GM12864 (cell line): Measurements from ENCODE around the gene MMP2.

Source experiments
- DNase-seq: peaks from one replicate; pipeline ENCODE4 v3.0.0-alpha.2; 2011; ENCODE audit warnings: low read depth
- H3K4me3 ChIP-seq: 2 replicates; pipeline ENCODE4 v1.5.1; 2011; ENCODE audit warnings: mild to moderate bottlenecking, low read depth, low read length, control low read depth
- TF ChIP-seq, protein P1 (sequence below): IDR thresholded peaks from 2 replicates; pipeline ENCODE4 v1.5.1; 2011; ENCODE audit warnings: low read depth, mild to moderate bottlenecking, moderate library complexity, low read length, control low read depth, inconsistent platforms; ENCODE audit errors: missing control alignments

Gene MMP2

DNA sequence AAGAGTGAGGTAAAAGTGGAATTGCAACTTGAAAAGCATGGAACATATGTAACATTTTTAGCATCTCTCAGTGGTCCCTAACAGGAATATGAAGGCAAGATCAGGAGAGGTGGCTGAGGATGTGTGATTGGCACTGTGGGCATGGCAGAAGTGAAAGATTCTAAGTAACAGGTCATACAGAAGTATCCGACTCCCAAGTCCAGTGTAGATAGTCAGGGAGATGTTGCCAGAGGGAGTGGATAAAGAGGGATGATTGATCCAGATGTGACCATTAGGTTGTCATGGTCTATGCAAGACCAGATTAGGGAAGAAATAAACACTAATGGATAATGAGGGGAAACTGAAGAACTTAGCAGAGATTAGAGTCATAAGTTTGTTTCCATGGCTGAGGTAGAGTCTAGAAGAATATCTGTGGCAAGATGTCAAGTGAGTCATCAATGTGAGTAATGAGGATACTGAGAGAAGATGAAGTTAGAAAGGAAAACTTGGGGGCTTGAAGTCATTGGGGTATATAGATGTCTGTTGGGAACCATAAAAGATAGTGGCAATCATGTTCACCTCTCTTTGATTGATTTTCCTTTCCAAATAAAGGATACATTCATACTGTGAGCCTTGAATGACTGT is 63.6 kb downstream of the MMP2 start:
- TF ChIP-seq, protein P1, sequence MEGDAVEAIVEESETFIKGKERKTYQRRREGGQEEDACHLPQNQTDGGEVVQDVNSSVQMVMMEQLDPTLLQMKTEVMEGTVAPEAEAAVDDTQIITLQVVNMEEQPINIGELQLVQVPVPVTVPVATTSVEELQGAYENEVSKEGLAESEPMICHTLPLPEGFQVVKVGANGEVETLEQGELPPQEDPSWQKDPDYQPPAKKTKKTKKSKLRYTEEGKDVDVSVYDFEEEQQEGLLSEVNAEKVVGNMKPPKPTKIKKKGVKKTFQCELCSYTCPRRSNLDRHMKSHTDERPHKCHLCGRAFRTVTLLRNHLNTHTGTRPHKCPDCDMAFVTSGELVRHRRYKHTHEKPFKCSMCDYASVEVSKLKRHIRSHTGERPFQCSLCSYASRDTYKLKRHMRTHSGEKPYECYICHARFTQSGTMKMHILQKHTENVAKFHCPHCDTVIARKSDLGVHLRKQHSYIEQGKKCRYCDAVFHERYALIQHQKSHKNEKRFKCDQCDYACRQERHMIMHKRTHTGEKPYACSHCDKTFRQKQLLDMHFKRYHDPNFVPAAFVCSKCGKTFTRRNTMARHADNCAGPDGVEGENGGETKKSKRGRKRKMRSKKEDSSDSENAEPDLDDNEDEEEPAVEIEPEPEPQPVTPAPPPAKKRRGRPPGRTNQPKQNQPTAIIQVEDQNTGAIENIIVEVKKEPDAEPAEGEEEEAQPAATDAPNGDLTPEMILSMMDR: no peak
- no peak for DNase-seq
- no peak overlapping the region for H3K4me3 ChIP-seq

DNA sequence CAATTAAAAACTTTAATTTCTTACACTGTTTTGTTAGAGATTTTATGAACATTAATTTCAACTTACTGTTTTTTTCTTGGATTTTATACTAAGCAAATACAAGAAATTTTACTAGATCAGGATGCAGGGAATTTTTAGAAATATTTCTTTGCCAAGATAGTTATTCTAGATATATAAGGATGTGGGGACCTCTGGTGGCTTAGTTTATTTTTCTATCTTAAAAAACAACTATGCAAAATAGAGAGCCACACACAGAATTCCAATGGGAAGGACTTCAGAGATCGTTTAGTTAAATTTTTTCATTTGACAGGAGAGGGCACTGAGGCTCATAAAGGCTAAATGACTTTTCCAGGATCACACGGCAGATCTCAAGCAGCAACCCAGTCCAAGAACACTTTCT is 64.5 kb downstream of the MMP2 start:
- no peak for DNase-seq
- TF ChIP-seq, protein P1: no peak
- no peak overlapping the region for H3K4me3 ChIP-seq

DNA sequence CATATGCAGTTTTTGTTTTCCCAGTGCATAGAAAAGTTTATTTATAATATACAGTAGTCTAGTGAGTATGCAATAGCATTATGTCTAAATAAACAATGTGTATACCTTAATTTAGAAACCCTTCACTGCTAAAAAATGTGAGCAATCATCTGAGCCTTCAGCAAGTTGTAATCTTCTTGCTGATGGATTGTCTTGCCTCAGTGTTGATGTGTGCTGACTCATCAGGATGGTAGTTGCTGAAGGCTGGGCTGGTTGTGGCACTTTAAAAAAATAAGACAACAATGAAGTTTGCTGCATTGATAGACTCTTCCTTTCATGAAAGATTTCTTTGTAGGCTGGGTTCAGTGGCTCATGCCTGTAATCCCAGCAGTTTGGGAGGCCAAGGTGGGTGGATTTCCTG is 73.6 kb downstream of the MMP2 start:
- TF ChIP-seq, protein P1: no peak
- DNase-seq: no peak
- no peak overlapping the region for H3K4me3 ChIP-seq

DNA sequence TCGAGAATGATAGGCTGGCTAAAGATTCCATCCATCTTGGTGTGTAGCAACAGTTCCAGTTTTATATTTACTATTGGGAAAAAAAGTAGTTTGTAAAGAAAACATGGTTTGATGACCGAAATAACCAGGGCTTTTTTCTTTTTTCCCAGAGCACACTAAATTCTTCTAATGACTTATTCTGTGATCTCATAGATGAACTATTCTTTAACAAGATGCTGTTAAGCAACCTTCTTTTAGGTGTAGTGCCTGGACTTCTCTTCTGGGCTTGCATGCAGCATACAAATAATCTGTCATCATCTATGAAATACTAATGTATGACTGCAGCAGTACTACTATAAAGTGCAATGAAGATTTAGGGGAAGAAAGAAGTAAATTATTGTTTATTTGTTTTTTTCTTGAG is 76.4 kb downstream of the MMP2 start:
- TF ChIP-seq, protein P1: no peak
- DNase-seq: no peak

More for the DNA sequence above, 76.4 kb downstream of the MMP2 start:
- H3K4me3 ChIP-seq: no peak overlapping the region
